Hepatocyte (in vitro differentiated cells): Measurements from ENCODE around the gene TRIM72.

Experiments
- EZH2 ChIP-seq: fragments of 200-600 bp; sonication (generic); IDR thresholded peaks from 2 replicates; pipeline ENCODE4 v1.6.1; 2016; ENCODE audit warnings: antibody characterized with exemption, mild to moderate bottlenecking, borderline replicate concordance
- TF ChIP-seq, protein P1 (sequence below): fragments of 200-600 bp; sonication (generic); IDR thresholded peaks from 2 replicates; pipeline ENCODE4 v1.5.1; 2016; ENCODE audit warnings: antibody characterized with exemption, mild to moderate bottlenecking; ENCODE audit not compliant: poor library complexity

DNA sequence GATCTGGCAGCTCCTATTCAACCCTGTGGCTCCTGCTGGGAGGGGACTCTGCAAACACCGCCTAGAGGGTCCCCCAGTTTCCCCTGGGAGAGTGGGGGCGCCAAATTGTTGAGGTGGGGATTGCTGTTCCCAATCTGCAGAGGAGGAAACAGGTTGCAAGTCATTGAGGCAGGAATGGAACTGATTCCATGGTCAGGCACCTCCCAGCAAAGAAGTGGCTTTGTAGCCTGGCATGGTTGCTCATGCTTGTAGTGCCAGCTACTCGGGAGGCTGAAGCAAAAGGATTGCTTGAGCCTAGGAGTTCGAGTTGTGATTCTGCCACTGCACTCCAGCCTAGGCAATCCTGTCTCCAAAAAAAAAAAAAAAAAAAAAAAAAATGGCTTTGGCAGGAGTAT is 3.2 kb downstream of the TRIM72 start:
- TF ChIP-seq, protein P1, sequence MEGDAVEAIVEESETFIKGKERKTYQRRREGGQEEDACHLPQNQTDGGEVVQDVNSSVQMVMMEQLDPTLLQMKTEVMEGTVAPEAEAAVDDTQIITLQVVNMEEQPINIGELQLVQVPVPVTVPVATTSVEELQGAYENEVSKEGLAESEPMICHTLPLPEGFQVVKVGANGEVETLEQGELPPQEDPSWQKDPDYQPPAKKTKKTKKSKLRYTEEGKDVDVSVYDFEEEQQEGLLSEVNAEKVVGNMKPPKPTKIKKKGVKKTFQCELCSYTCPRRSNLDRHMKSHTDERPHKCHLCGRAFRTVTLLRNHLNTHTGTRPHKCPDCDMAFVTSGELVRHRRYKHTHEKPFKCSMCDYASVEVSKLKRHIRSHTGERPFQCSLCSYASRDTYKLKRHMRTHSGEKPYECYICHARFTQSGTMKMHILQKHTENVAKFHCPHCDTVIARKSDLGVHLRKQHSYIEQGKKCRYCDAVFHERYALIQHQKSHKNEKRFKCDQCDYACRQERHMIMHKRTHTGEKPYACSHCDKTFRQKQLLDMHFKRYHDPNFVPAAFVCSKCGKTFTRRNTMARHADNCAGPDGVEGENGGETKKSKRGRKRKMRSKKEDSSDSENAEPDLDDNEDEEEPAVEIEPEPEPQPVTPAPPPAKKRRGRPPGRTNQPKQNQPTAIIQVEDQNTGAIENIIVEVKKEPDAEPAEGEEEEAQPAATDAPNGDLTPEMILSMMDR: no peak
- TF ChIP-seq EZH2: no peak
